Sigmoid colon (tissue), 7 donors: ENCODE measurements around the gene PCK1. TPM values are rescaled to one million over a fixed set of nuclear protein-coding genes. Genes with fewer than 3 reads are reported as not detected.

Experiments used
- DNase-seq: peaks from one replicate; pipeline ENCODE4 v3.0.0-alpha.2; 2019
- H3K27ac ChIP-seq, 4 donors: fragments of 200-600 bp; sonication (generic); one replicate each; pipeline ENCODE4 v1.5.1; 2016 to 2019; ENCODE audit warnings: mild to moderate bottlenecking in 1 of 4
- H3K27me3 ChIP-seq, 3 donors: fragments of 200-600 bp; sonication (generic); one replicate each; pipeline ENCODE4 v1.5.1; 2019; ENCODE audit warnings: mild to moderate bottlenecking in 1 of 3
- H3K36me3 ChIP-seq, 4 donors: fragments of 200-600 bp; sonication (generic); one replicate each; pipeline ENCODE4 v1.5.1; 2016 to 2019
- H3K4me1 ChIP-seq, 4 donors: fragments of 200-600 bp; sonication (generic); one replicate each; pipeline ENCODE4 v1.5.1; 2017 to 2019
- H3K4me3 ChIP-seq, 4 donors: fragments of 200-600 bp; sonication (generic); one replicate each; pipeline ENCODE4 v1.5.1; 2017 to 2019; ENCODE audit warnings: mild to moderate bottlenecking in 2 of 4, moderate library complexity in 1 of 4
- H3K9me3 ChIP-seq, 4 donors: fragments of 200-600 bp in 3 of 4; sonication (generic) in 3 of 4; one replicate each; pipeline versions ENCODE4 v1.5.1 to v1.6.1; 2013 to 2019
- EP300 ChIP-seq, 4 donors: sonication (generic); formaldehyde crosslinking; IDR thresholded peaks; one replicate each; pipeline ENCODE4 v1.6.1; 2017; ENCODE audit warnings: antibody characterized with exemption in 4 of 4
- POLR2A ChIP-seq, 2 donors: fragments of 450-650 bp; IDR thresholded peaks; one replicate each; pipeline ENCODE4 v1.6.1; 2016; ENCODE audit warnings: antibody characterized with exemption in 2 of 2, mild to moderate bottlenecking in 2 of 2, moderate library complexity in 2 of 2
- POLR2AphosphoS5 ChIP-seq, 4 donors: sonication (generic); formaldehyde crosslinking; IDR thresholded peaks; one replicate each; pipeline ENCODE4 v1.6.1; 2017; ENCODE audit warnings: antibody characterized with exemption in 4 of 4
- WGBS, 2 donors: extraction: QIAGEN DNeasy Blood & Tissue Kit; methylation state at CpG; one replicate each; pipeline ENCODE4 v1.1.7; 2013; 5-methylcytosine and 5-hydroxymethylcytosine counted together
- intact Hi-C: fragments of 100-400 bp; cut with DNase I; formaldehyde crosslinking; loops from one replicate; pipeline ENCODE4 v1.15.1; 2023
- polyA plus RNA-seq, 3 donors: library from polyadenylated mRNA; stranded (reverse); fragments of 200-250 nt; gene quantifications; one replicate each; pipeline ENCODE4 v1.2.3, GENCODE V29; 2013
- total RNA-seq, 4 donors: library from RNA; depleted of rRNA; stranded (reverse); fragments of >200 nt; gene quantifications; one replicate each; pipeline ENCODE4 v1.1.0, GENCODE V29; 2016
- TF ChIP-seq, protein P1 (sequence below), 4 experiments: fragments of 450-650 bp in 3 of 4; fragments of 200-600 bp in 1 of 4; IDR thresholded peaks; one replicate each; pipeline ENCODE4 v1.5.1; 2016 to 2019; ENCODE audit warnings: antibody characterized with exemption in 4 of 4, mild to moderate bottlenecking in 3 of 4, moderate library complexity in 2 of 4
- donor health status: healthy with polysubstance abuse.
- donor health status: Bipolar disorder and iron deficiency.
- donor health status: healthy.

The PCK1 gene
- total and polyA plus RNA-seq, 7 donors: 0.33 to 334 (median 7.5) TPM

- DNase-seq: no peak
- Histone ChIP-seq H3K27ac (no peak overlapping the region), H3K27me3 (no peaks in the 10 kb centered on the region), H3K4me1 (peaks cover 0 to 53% (median 39%) of the 10 kb centered on the region in 4 donors), H3K36me3 (no peaks in the 10 kb centered on the region), H3K4me3 (no peak overlapping the region), H3K9me3 (no peaks in the 10 kb centered on the region)
- TF ChIP-seq EP300 (IDR thresholded peaks at IDR 0.05): no peak
- intact Hi-C loops: no loop called here
- WGBS, 2 donors: 86 to 90% methylated on average over 17 of the region's 17 CpGs
Observed at GRCh38 chr20:57585466-57586213, 24.7 kb downstream of the PCK1 start.

DNA sequence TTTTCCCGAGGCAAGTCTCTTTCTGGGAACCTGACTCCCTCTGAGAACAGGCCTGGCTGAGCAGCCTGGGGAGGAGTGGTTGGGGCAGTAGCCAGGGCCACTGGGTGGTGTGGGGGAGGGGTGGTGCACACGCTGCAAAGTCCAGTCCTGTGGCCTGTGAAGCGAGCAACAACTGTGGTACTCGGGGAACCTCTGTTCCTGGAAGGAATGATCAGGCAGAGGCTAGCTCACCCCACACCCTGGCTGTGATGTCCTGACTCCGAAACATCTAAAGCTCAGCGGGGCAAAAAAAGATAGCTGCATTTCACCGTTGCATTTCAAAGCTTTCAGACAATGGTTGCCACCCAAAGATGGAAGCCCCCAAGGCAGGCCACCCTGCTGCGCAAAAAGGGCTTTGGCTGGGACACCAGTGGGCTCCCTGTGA, 25.5 kb downstream of the PCK1 start:
- H3K27me3 ChIP-seq: no peaks in the 10 kb centered on the region
- no peak for TF ChIP-seq POLR2A (IDR thresholded peaks at IDR 0.05)
- no peak for TF ChIP-seq POLR2AphosphoS5 (IDR thresholded peaks at IDR 0.05)
- TF ChIP-seq, protein P1, sequence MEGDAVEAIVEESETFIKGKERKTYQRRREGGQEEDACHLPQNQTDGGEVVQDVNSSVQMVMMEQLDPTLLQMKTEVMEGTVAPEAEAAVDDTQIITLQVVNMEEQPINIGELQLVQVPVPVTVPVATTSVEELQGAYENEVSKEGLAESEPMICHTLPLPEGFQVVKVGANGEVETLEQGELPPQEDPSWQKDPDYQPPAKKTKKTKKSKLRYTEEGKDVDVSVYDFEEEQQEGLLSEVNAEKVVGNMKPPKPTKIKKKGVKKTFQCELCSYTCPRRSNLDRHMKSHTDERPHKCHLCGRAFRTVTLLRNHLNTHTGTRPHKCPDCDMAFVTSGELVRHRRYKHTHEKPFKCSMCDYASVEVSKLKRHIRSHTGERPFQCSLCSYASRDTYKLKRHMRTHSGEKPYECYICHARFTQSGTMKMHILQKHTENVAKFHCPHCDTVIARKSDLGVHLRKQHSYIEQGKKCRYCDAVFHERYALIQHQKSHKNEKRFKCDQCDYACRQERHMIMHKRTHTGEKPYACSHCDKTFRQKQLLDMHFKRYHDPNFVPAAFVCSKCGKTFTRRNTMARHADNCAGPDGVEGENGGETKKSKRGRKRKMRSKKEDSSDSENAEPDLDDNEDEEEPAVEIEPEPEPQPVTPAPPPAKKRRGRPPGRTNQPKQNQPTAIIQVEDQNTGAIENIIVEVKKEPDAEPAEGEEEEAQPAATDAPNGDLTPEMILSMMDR (IDR thresholded peaks at IDR 0.05): no peak
- TF ChIP-seq EP300 (IDR thresholded peaks at IDR 0.05): no peak
- no peak overlapping the region for H3K4me3 ChIP-seq
- intact Hi-C loops: no loop called here
- H3K36me3 ChIP-seq: no peaks in the 10 kb centered on the region
- H3K4me1 ChIP-seq: peaks cover 0 to 46% (median 31%) of the 10 kb centered on the region in 4 donors
- peak; percentile 73 for DNase-seq
- H3K9me3 ChIP-seq: no peaks in the 10 kb centered on the region
- WGBS, 2 donors: 45 to 60% methylated on average over 8 of the region's 8 CpGs
- no peak overlapping the region for H3K27ac ChIP-seq

- H3K27me3 ChIP-seq: no peaks in the 10 kb centered on the region
- intact Hi-C loops: no loop called here
- H3K4me3 ChIP-seq: no peak overlapping the region
- H3K36me3 ChIP-seq: no peaks in the 10 kb centered on the region
- no peak for DNase-seq
- TF ChIP-seq POLR2AphosphoS5 (IDR thresholded peaks at IDR 0.05): no peak
- TF ChIP-seq, protein P1 (IDR thresholded peaks at IDR 0.05): no peak
- no peak for TF ChIP-seq EP300 (IDR thresholded peaks at IDR 0.05)
- TF ChIP-seq POLR2A (IDR thresholded peaks at IDR 0.05): no peak
- H3K27ac ChIP-seq: no peak overlapping the region
- H3K9me3 ChIP-seq: no peaks in the 10 kb centered on the region
- peaks cover 0 to 41% (median 26%) of the 10 kb centered on the region in 4 donors for H3K4me1 ChIP-seq
- WGBS, 2 donors: 85 to 89% methylated on average over 10 of the region's 10 CpGs
Observed at GRCh38 chr20:57586943-57587277, 26.0 kb downstream of the PCK1 start.

DNA sequence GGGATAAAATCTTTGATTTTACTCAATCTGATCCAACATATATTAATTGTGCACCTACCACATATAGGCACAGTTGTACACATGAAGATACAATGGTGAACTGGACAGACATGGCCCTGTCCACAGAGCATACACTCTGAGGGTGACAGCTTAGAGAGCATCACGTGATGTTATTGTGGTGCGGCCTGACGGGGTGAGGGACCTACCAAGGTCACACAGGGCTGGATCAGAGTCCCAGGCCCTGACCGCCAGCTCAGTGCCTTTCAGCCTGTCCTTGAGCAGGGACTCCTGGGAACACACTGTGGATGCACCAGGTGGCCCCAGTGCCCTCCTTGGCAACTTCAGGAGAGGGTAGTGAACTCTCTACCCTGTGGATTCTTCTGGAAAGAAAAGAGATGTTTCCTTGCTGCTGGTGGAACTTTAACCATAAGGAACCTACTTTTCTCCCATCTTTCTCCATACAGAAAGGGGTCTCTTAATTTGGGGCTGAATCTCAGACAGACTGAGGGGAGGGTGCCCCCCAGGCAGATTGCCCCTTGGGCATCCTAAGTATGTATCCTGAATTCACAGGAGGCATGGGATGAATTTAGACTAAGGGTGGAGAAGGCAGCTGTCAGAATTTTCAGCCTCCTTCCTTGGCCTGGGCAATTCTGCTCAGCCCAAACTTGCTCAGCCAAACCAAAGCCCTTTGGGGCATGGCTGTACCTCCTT, 26.5 kb downstream of the PCK1 start:
- Histone ChIP-seq H3K27ac (no peak overlapping the region), H3K4me1 (peaks cover 0 to 36% (median 21%) of the 10 kb centered on the region in 4 donors), H3K9me3 (no peaks in the 10 kb centered on the region), H3K27me3 (no peaks in the 10 kb centered on the region), H3K36me3 (no peaks in the 10 kb centered on the region), H3K4me3 (no peak overlapping the region)
- 95 to 96% methylated on average over 4 of the region's 4 CpGs for WGBS, 2 donors
- no peak for DNase-seq
- intact Hi-C loops: no loop called here
- TF ChIP-seq EP300 (IDR thresholded peaks at IDR 0.05) (no peak), POLR2A (IDR thresholded peaks at IDR 0.05) (no peak), POLR2AphosphoS5 (IDR thresholded peaks at IDR 0.05) (no peak)
- TF ChIP-seq, protein P1 (IDR thresholded peaks at IDR 0.05): no peak

DNA sequence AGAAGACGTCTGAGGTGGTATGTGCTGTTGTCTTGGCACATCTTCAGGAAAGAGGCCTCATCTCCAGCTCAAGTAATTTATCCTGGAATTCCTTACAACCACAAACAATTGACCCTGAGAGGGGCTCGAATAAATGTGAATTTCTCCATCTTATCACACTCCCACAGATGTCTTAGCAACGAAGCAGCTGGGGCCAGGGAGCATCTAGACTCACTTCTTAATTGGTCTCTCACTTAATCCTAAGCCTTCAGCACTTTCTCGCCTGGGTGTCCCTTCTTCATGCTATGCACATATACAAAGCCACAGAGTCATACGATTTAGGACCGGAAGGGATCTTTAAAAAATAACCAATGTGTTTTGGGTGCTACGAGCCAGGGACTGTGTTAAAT, 27.1 kb downstream of the PCK1 start:
- intact Hi-C loops: no loop called here
- Histone ChIP-seq H3K27me3 (no peaks in the 10 kb centered on the region), H3K9me3 (no peaks in the 10 kb centered on the region), H3K4me1 (peaks cover 0 to 31% (median 15%) of the 10 kb centered on the region in 4 donors), H3K36me3 (no peaks in the 10 kb centered on the region), H3K27ac (no peak overlapping the region), H3K4me3 (no peak overlapping the region)
- WGBS, 2 donors: 86 to 90% methylated on average over 7 of the region's 7 CpGs
- TF ChIP-seq, protein P1 (IDR thresholded peaks at IDR 0.05): no peak
- TF ChIP-seq POLR2A (IDR thresholded peaks at IDR 0.05): no peak
- no peak for TF ChIP-seq EP300 (IDR thresholded peaks at IDR 0.05)
- TF ChIP-seq POLR2AphosphoS5 (IDR thresholded peaks at IDR 0.05): no peak
- DNase-seq: no peak
